IMR-90 (cell line): ENCODE measurements around the gene RPS6KA2. TPM values are rescaled to one million over a fixed set of nuclear protein-coding genes. Genes with fewer than 3 reads are reported as not detected.

ENCODE experiments used
- ATAC-seq: fragments of 200-7000 bp; cut with Tn5 transposase; 2 replicates; pipeline ENCODE4 v1.9.1; 2020; ENCODE audit warnings: low read depth, mild to moderate bottlenecking, moderate library complexity
- BruUV-seq: library from RNA; stranded (reverse); fragments of 400-500 nt; replicated peaks from 2 replicates; lab custom pipeline; 2021; lab: Mats Ljungman, UMichigan
- CTCF ChIA-PET: fragments of 300-600 bp; formaldehyde crosslinking; extraction: SDS; loops from one replicate; lab custom pipeline; 2021; ENCODE audit warnings: antibody characterized with exemption; lab: Yijun Ruan, JAX
- POLR2A ChIA-PET: fragments of 300-600 bp; sonication (Branson Sonifier 250); formaldehyde crosslinking; loops from one replicate; lab custom pipeline; 2022; ENCODE audit warnings: antibody characterized with exemption; ENCODE audit not compliant: unreplicated experiment; lab: Charles Lee
- DNase-seq: peaks from one replicate; pipeline ENCODE4 v3.0.0; 2013
- H2AFZ ChIP-seq: replicated peaks from 2 replicates; pipeline ENCODE3; 2013; ENCODE audit warnings: low read length, mild to moderate bottlenecking; ENCODE audit not compliant: poor library complexity
- H2AK5ac ChIP-seq: 2 replicates; pipeline ENCODE4 v1.6.1; 2013; ENCODE audit warnings: low read depth, low read length, inconsistent platforms
- H2AK9ac ChIP-seq: replicated peaks from 2 replicates; pipeline ENCODE3; 2013; ENCODE audit warnings: mild to moderate bottlenecking, low read depth, low read length, moderate library complexity; ENCODE audit not compliant: poor library complexity
- H2BK120ac ChIP-seq: 2 replicates; pipeline ENCODE4 v1.6.1; 2013; ENCODE audit warnings: low read depth, low read length, inconsistent platforms
- H2BK15ac ChIP-seq: 3 replicates; pipeline ENCODE4 v1.6.1; 2013; ENCODE audit warnings: low read depth, low read length, inconsistent platforms
- H2BK20ac ChIP-seq: 2 replicates; pipeline ENCODE4 v1.6.1; 2013; ENCODE audit warnings: low read depth, mild to moderate bottlenecking, inconsistent platforms, low read length, moderate library complexity
- H2BK5ac ChIP-seq: 2 replicates; pipeline ENCODE4 v1.6.1; 2013; ENCODE audit warnings: mild to moderate bottlenecking, low read depth, low read length, inconsistent platforms; ENCODE audit not compliant: poor library complexity, severe bottlenecking
- H3K14ac ChIP-seq: replicated peaks from 2 replicates; pipeline ENCODE4 v1.6.1; 2013; ENCODE audit warnings: low read depth, low read length, inconsistent platforms
- H3K18ac ChIP-seq: 2 replicates; pipeline ENCODE4 v1.6.1; 2013; ENCODE audit warnings: low read depth, low read length, control low read depth
- H3K23ac ChIP-seq: 2 replicates; pipeline ENCODE4 v1.6.1; 2013; ENCODE audit warnings: low read depth, low read length, inconsistent platforms
- H3K27ac ChIP-seq: 2 replicates; pipeline ENCODE4 v1.5.1; 2013; ENCODE audit warnings: mild to moderate bottlenecking, control low read depth, low read length; ENCODE audit not compliant: insufficient read depth
- H3K27me3 ChIP-seq: 2 replicates; pipeline ENCODE4 v1.6.1; 2013; ENCODE audit warnings: low read length; ENCODE audit not compliant: control insufficient read depth, insufficient read depth
- H3K36me3 ChIP-seq: 2 replicates; pipeline ENCODE4 v1.6.1; 2013; ENCODE audit warnings: low read length, mixed read lengths; ENCODE audit not compliant: control insufficient read depth, insufficient read depth
- H3K4ac ChIP-seq: 2 replicates; pipeline ENCODE4 v1.6.1; 2013; ENCODE audit warnings: low read depth, low read length, inconsistent platforms
- H3K4me1 ChIP-seq: 2 replicates; pipeline ENCODE4 v1.6.1; 2013; ENCODE audit warnings: low read length, mixed read lengths; ENCODE audit not compliant: control insufficient read depth, insufficient read depth
- H3K4me2 ChIP-seq: 2 replicates; pipeline ENCODE4 v1.6.1; 2013; ENCODE audit warnings: low read depth, mild to moderate bottlenecking, control low read depth, low read length, moderate library complexity
- H3K4me3 ChIP-seq: 2 replicates; pipeline ENCODE4 v1.5.1; 2013; ENCODE audit warnings: low read depth, mild to moderate bottlenecking, control low read depth, low read length, moderate library complexity; ENCODE audit not compliant: insufficient read depth
- H3K56ac ChIP-seq: 2 replicates; pipeline ENCODE4 v1.6.1; 2013; ENCODE audit warnings: low read length, inconsistent platforms; ENCODE audit not compliant: insufficient read depth; ENCODE audit errors: extremely low read depth
- H3K79me1 ChIP-seq, 2 experiments: 2 replicates each; pipeline ENCODE4 v1.6.1; 2013; ENCODE audit warnings: low read length in 2 of 2, inconsistent platforms in 1 of 2, low read depth in 1 of 2
- H3K9ac ChIP-seq: 2 replicates; pipeline ENCODE4 v1.6.1; 2013; ENCODE audit warnings: low read depth, low read length, control low read depth
- H3K9me1 ChIP-seq: 2 replicates; pipeline ENCODE4 v1.6.1; 2013; ENCODE audit warnings: low read length, inconsistent platforms; ENCODE audit not compliant: insufficient read depth
- H3K9me3 ChIP-seq: 2 replicates; pipeline ENCODE4 v1.6.1; 2013; ENCODE audit warnings: low read length; ENCODE audit not compliant: control insufficient read depth, insufficient read depth
- H4K20me1 ChIP-seq: 2 replicates; pipeline ENCODE4 v1.6.1; 2013; ENCODE audit warnings: low read length, inconsistent platforms; ENCODE audit not compliant: insufficient read depth
- H4K5ac ChIP-seq: 2 replicates; pipeline ENCODE4 v1.6.1; 2013; ENCODE audit warnings: mild to moderate bottlenecking, low read depth, low read length, control low read depth
- H4K8ac ChIP-seq, 2 experiments: 2 replicates each; pipeline ENCODE4 v1.6.1; 2013; ENCODE audit warnings: low read depth in 2 of 2, low read length in 2 of 2, control low read depth in 1 of 2, inconsistent platforms in 1 of 2
- H4K91ac ChIP-seq: 2 replicates; pipeline ENCODE4 v1.6.1; 2013; ENCODE audit warnings: low read depth, low read length, inconsistent platforms; ENCODE audit not compliant: insufficient read depth
- BHLHE40 ChIP-seq: fragments of 150-350 bp; IDR thresholded peaks from 2 replicates; pipeline ENCODE4 v1.6.1; 2016; ENCODE audit warnings: mild to moderate bottlenecking, low read depth, low read length
- CEBPB ChIP-seq: IDR thresholded peaks from 2 replicates; pipeline ENCODE4 v1.6.1; 2012; ENCODE audit warnings: low read depth, low read length, improper control_type of control experiment
- CHD1 ChIP-seq: IDR thresholded peaks from 2 replicates; pipeline ENCODE4 v1.6.1; 2012; ENCODE audit warnings: low read depth, low read length, improper control_type of control experiment
- CTCF ChIP-seq: conservative IDR thresholded peaks from 2 replicates; pipeline ENCODE4 v1.5.1; 2012; ENCODE audit warnings: mild to moderate bottlenecking, low read depth, low read length, improper control_type of control experiment
- ELK1 ChIP-seq: fragments of 150-350 bp; IDR thresholded peaks from 2 replicates; pipeline ENCODE4 v1.6.1; 2016; ENCODE audit warnings: low read depth, mild to moderate bottlenecking, low read length, moderate library complexity, borderline replicate concordance
- MAFK ChIP-seq: IDR thresholded peaks from 2 replicates; pipeline ENCODE4 v1.6.1; 2012; ENCODE audit warnings: low read depth, low read length, improper control_type of control experiment
- MXI1 ChIP-seq: IDR thresholded peaks from 2 replicates; pipeline ENCODE4 v1.6.1; 2012; ENCODE audit warnings: low read depth, mild to moderate bottlenecking, low read length, moderate library complexity, borderline replicate concordance
- NFE2L2 ChIP-seq: fragments of 150-350 bp; IDR thresholded peaks from 2 replicates; pipeline ENCODE4 v1.6.1; 2016; ENCODE audit warnings: low read depth, mild to moderate bottlenecking, low read length
- RAD21 ChIP-seq: IDR thresholded peaks from 2 replicates; pipeline ENCODE4 v1.6.1; 2012; ENCODE audit warnings: low read length, improper control_type of control experiment
- RFX5 ChIP-seq: IDR thresholded peaks from 2 replicates; pipeline ENCODE4 v1.8.0; 2012; ENCODE audit warnings: low read depth, mild to moderate bottlenecking, low read length, moderate library complexity
- USF2 ChIP-seq: fragments of 150-350 bp; IDR thresholded peaks from 2 replicates; pipeline ENCODE4 v1.6.1; 2017; ENCODE audit warnings: mild to moderate bottlenecking, antibody characterized with exemption, low read length, low read depth
- WGBS, 2 experiments: methylation state at CpG; one replicate each; pipeline versions ENCODE4 v1.1.5 to v1.1.7; 2013; ENCODE audit warnings: missing lambda C conversion rate in 2 of 2; ENCODE audit not compliant: insufficient read length in 1 of 2; ENCODE audit errors: extremely low coverage in 2 of 2; 5-methylcytosine and 5-hydroxymethylcytosine counted together
- dilution Hi-C: fragments of 300-500 bp; cut with HindIII; formaldehyde crosslinking; loops from one replicate; pipeline ENCODE4 v1.14.3; 2018; ENCODE audit warnings: low sequenced_read_pairs; ENCODE audit not compliant: unreplicated experiment
- in situ Hi-C: fragments of 300-500 bp; cut with MboI; formaldehyde crosslinking; loops from 3 replicates; pipeline ENCODE4 v1.14.3; 2019; ENCODE audit warnings: low sequenced_read_pairs, inconsistent platforms, mixed read lengths
- intact Hi-C: fragments of 100-400 bp; cut with micrococcal nuclease; formaldehyde crosslinking; loops from 2 replicates; pipeline ENCODE4 v1.10.0; 2022
- polyA plus RNA-seq, 3 experiments: library from polyadenylated mRNA; depleted of rRNA; stranded (reverse); fragments of >200 nt; gene quantifications; 2 replicates each; pipeline ENCODE4 v1.2.3, GENCODE V29; 2012; ENCODE audit warnings: low replicate concordance in 1 of 3
- total RNA-seq: library from RNA; depleted of rRNA; stranded (reverse); fragments of >200 nt; gene quantifications from 2 replicates; pipeline ENCODE4 v1.2.3, GENCODE V29; 2012

Gene RPS6KA2
- total and polyA plus RNA-seq, 2 of the 4 experiments (the other 2 are of a cell fraction), result 26.9 to 31.3 TPM

GRCh38 chr6:166434336-166434735 lies 192.7 kb downstream of the RPS6KA2 start:
- no CpG with 5 or more reads among the region's 5 CpGs for WGBS, 2 experiments
- CTCF ChIA-PET, result no interaction called here
- H3K14ac ChIP-seq, result no peak overlapping the region
- ATAC-seq (no peak), DNase-seq (no peak)
- no peaks in the 10 kb centered on the region for H3K4me1 ChIP-seq
- H3K56ac ChIP-seq, result no peak overlapping the region
- no peak overlapping the region for H2BK15ac ChIP-seq
- no peak overlapping the region for H3K4ac ChIP-seq
- H3K4me3 ChIP-seq, result no peak overlapping the region
- no peak overlapping the region for H3K9ac ChIP-seq
- H4K8ac ChIP-seq, result no peak overlapping the region
- dilution Hi-C loops (no loop called here), in situ Hi-C loops (no loop called here), intact Hi-C loops (no loop called here)
- no peaks in the 10 kb centered on the region for H4K20me1 ChIP-seq
- no peak overlapping the region for H2AK9ac ChIP-seq
- H2BK120ac ChIP-seq, result no peak overlapping the region
- no peaks in the 10 kb centered on the region for H3K9me1 ChIP-seq
- H3K4me2 ChIP-seq, result no peak overlapping the region
- no TSS peak for BruUV-seq
- H3K18ac ChIP-seq, result no peak overlapping the region
- no peaks in the 10 kb centered on the region for H3K79me1 ChIP-seq
- H3K36me3 ChIP-seq, result peaks cover 53% of the 10 kb centered on the region
- H2AFZ ChIP-seq, result no peak overlapping the region
- H3K27ac ChIP-seq, result no peak overlapping the region
- TF ChIP-seq USF2 (no peak), NFE2L2 (no peak), RFX5 (no peak), MAFK (no peak), ELK1 (no peak), CEBPB (no peak), CTCF (no peak), CHD1 (no peak), MXI1 (no peak), RAD21 (no peak), BHLHE40 (no peak)
- no peak overlapping the region for H2BK20ac ChIP-seq
- no peaks in the 10 kb centered on the region for H3K27me3 ChIP-seq
- no peak overlapping the region for H2AK5ac ChIP-seq
- no peak overlapping the region for H2BK5ac ChIP-seq
- POLR2A ChIA-PET, result no interaction called here
- no peaks in the 10 kb centered on the region for H3K9me3 ChIP-seq
- H4K91ac ChIP-seq, result no peak overlapping the region
- H3K23ac ChIP-seq, result no peak overlapping the region
- no peak overlapping the region for H4K5ac ChIP-seq
